ENCODE results near the gene DDX25. TPM values are rescaled to one million over a fixed set of nuclear protein-coding genes. Genes with fewer than 3 reads are reported as not detected.

Gene DDX25
- total RNA-seq, 1 donor from 2014 or later = 2.3 TPM

- Mint-ChIP-seq H3K9me3 (no peaks in the 10 kb centered on the region), H3K4me3 (no peak overlapping the region), H3K36me3 (ENCODE audit: low read depth) (no peaks in the 10 kb centered on the region), H3K4me1 (no peaks in the 10 kb centered on the region), H3K27ac (ENCODE audit: unreplicated experiment) (no peak overlapping the region), H3K27me3 (ENCODE audit: low read depth) (peaks cover 15% of the 10 kb centered on the region)
- DNase-seq (ENCODE audit: low read depth, low spot score) = no peak
- no peak for TF ChIP-seq CTCF (conservative IDR thresholded peaks at IDR 0.05)
These were observed 28.9 kb downstream of the DDX25 start for GRCh38 chr11:125933030-125933813.

- Mint-ChIP-seq H3K9me3 (no peaks in the 10 kb centered on the region), H3K36me3 (ENCODE audit: low read depth) (no peaks in the 10 kb centered on the region), H3K4me3 (no peak overlapping the region), H3K27ac (ENCODE audit: unreplicated experiment) (no peak overlapping the region), H3K27me3 (ENCODE audit: low read depth) (peaks cover 15% of the 10 kb centered on the region), H3K4me1 (peaks cover 4% of the 10 kb centered on the region)
- no peak for DNase-seq (ENCODE audit: low read depth, low spot score)
- TF ChIP-seq CTCF (conservative IDR thresholded peaks at IDR 0.05) = no peak
These were observed 30.2 kb downstream of the DDX25 start for GRCh38 chr11:125934473-125934872.

- H3K27ac Mint-ChIP-seq (ENCODE audit: unreplicated experiment) = no peak overlapping the region
- H3K4me1 Mint-ChIP-seq = peaks cover 4% of the 10 kb centered on the region
- H3K9me3 Mint-ChIP-seq = no peaks in the 10 kb centered on the region
- H3K36me3 Mint-ChIP-seq (ENCODE audit: low read depth) = no peaks in the 10 kb centered on the region
- H3K4me3 Mint-ChIP-seq = no peak overlapping the region
- H3K27me3 Mint-ChIP-seq (ENCODE audit: low read depth) = peaks cover 15% of the 10 kb centered on the region
- no peak for TF ChIP-seq CTCF (conservative IDR thresholded peaks at IDR 0.05)
- DNase-seq (ENCODE audit: low read depth, low spot score) = no peak
These were observed 30.7 kb downstream of the DDX25 start for GRCh38 chr11:125935056-125935455.

- Mint-ChIP-seq H3K27me3 (ENCODE audit: low read depth) (peaks cover 13% of the 10 kb centered on the region), H3K4me1 (peaks cover 4% of the 10 kb centered on the region), H3K27ac (ENCODE audit: unreplicated experiment) (no peak overlapping the region), H3K4me3 (no peak overlapping the region), H3K9me3 (no peaks in the 10 kb centered on the region), H3K36me3 (ENCODE audit: low read depth) (no peaks in the 10 kb centered on the region)
- DNase-seq (ENCODE audit: low read depth, low spot score) = no peak
- no peak for TF ChIP-seq CTCF (conservative IDR thresholded peaks at IDR 0.05)
These were observed 31.4 kb downstream of the DDX25 start for GRCh38 chr11:125935618-125936199.

- TF ChIP-seq CTCF (conservative IDR thresholded peaks at IDR 0.05) = no peak
- Mint-ChIP-seq H3K27ac (ENCODE audit: unreplicated experiment) (no peak overlapping the region), H3K4me3 (no peak overlapping the region), H3K36me3 (ENCODE audit: low read depth) (no peaks in the 10 kb centered on the region), H3K9me3 (no peaks in the 10 kb centered on the region), H3K27me3 (ENCODE audit: low read depth) (peaks cover 15% of the 10 kb centered on the region), H3K4me1 (peaks cover 10% of the 10 kb centered on the region)
- DNase-seq (ENCODE audit: low read depth, low spot score) = no peak
These were observed 34.1 kb downstream of the DDX25 start for GRCh38 chr11:125938418-125938817.

Measured in neural crest cell (in vitro differentiated cells).